Activated T-helper 1 cell treated with anti-CD3 and anti-CD28 coated beads, Interleukin-2, amount 50 U/mL, for 16 hours (primary cell): ENCODE data around the gene TACR1.

Experiments used
- DNase-seq, 2 donors: peaks; one replicate each; pipeline ENCODE4 v3.0.0-alpha.2; 2020; ENCODE audit warnings: low read depth in 1 of 2, low spot score in 1 of 2

Gene TACR1

GRCh38 chr2:75054296-75054695 is 145.0 kb downstream of the TACR1 start:
- no peak for DNase-seq

- no peak for DNase-seq
Measured at GRCh38 chr2:75053484-75054112, 145.7 kb downstream of the TACR1 start.

GRCh38 chr2:75047992-75048625 is 151.2 kb downstream of the TACR1 start:
- DNase-seq: no peak

- no peak for DNase-seq
Measured at GRCh38 chr2:75047189-75047991, 151.9 kb downstream of the TACR1 start.

GRCh38 chr2:75045526-75046050 is 153.7 kb downstream of the TACR1 start:
- no peak for DNase-seq

GRCh38 chr2:75044291-75044690 is 155.0 kb downstream of the TACR1 start:
- DNase-seq: no peak

GRCh38 chr2:75042823-75043222 is 156.5 kb downstream of the TACR1 start:
- no peak for DNase-seq

GRCh38 chr2:75041731-75042600 is 157.4 kb downstream of the TACR1 start:
- no peak for DNase-seq

- no peak for DNase-seq
Measured at GRCh38 chr2:75041226-75041625, 158.1 kb downstream of the TACR1 start.

- DNase-seq: no peak
Measured at GRCh38 chr2:75035444-75036353, 163.6 kb downstream of the TACR1 start.

GRCh38 chr2:75033516-75033915 is 165.8 kb downstream of the TACR1 start:
- no peak for DNase-seq

GRCh38 chr2:75031906-75032803 is 167.2 kb downstream of the TACR1 start:
- no peak for DNase-seq

GRCh38 chr2:75031171-75031570 is 168.1 kb downstream of the TACR1 start:
- no peak for DNase-seq

GRCh38 chr2:75030218-75031009 is 168.9 kb downstream of the TACR1 start:
- DNase-seq: no peak

- no peak for DNase-seq
Measured at GRCh38 chr2:75027886-75028285, 171.4 kb downstream of the TACR1 start.

GRCh38 chr2:75025633-75026380 is 173.5 kb downstream of the TACR1 start:
- DNase-seq: no peak

GRCh38 chr2:75025216-75025615 is 174.1 kb downstream of the TACR1 start:
- no peak for DNase-seq
